Fibroblast of the aortic adventitia (primary cell): Measurements from ENCODE around the gene ABHD12. TPM values are rescaled to one million over a fixed set of nuclear protein-coding genes. Genes with fewer than 3 reads are reported as not detected.

Source experiments
- DNase-seq: peaks from one replicate; pipeline ENCODE4 v3.0.0-alpha.2; 2010; ENCODE audit warnings: low read depth
- H3K4me3 ChIP-seq: 2 replicates; pipeline ENCODE4 v1.5.1; 2011; ENCODE audit warnings: low read depth, mild to moderate bottlenecking, control low read depth, low read length, moderate library complexity
- total RNA-seq: library from RNA; depleted of rRNA; stranded (reverse); fragments of >200 nt; gene quantifications from 2 replicates; pipeline ENCODE4 v1.2.3, GENCODE V29; 2012; ENCODE audit warnings: low replicate concordance
- TF ChIP-seq, protein P1 (sequence below): IDR thresholded peaks from 2 replicates; pipeline ENCODE4 v1.5.1; 2011; ENCODE audit warnings: mild to moderate bottlenecking, low read length, control low read depth, inconsistent platforms; ENCODE audit not compliant: insufficient read depth

Gene ABHD12
- total RNA-seq, 1 donor: 25.9 TPM

DNA sequence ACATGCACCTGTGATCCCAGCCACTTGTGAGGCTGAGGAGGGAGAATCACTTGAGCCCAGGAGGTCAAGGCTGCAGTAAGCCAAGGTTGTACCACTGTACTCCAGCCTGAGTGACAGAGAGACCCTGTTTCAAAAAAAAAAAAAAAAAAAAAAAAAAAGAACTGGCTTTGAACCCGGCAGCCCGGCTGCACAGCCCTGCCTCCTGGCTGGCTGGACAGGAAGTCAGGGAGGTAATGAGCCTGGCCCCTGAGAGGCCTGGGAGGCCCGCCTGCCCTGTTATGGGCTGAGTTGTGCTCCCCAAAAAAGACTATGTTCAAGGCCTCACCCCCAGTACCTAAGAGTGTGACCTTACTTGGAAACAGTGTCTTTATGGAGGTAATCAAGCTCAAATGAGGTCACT is 65.6 kb downstream of the ABHD12 start:
- TF ChIP-seq, protein P1, sequence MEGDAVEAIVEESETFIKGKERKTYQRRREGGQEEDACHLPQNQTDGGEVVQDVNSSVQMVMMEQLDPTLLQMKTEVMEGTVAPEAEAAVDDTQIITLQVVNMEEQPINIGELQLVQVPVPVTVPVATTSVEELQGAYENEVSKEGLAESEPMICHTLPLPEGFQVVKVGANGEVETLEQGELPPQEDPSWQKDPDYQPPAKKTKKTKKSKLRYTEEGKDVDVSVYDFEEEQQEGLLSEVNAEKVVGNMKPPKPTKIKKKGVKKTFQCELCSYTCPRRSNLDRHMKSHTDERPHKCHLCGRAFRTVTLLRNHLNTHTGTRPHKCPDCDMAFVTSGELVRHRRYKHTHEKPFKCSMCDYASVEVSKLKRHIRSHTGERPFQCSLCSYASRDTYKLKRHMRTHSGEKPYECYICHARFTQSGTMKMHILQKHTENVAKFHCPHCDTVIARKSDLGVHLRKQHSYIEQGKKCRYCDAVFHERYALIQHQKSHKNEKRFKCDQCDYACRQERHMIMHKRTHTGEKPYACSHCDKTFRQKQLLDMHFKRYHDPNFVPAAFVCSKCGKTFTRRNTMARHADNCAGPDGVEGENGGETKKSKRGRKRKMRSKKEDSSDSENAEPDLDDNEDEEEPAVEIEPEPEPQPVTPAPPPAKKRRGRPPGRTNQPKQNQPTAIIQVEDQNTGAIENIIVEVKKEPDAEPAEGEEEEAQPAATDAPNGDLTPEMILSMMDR: no peak
- H3K4me3 ChIP-seq: no peak overlapping the region
- DNase-seq: no peak

DNA sequence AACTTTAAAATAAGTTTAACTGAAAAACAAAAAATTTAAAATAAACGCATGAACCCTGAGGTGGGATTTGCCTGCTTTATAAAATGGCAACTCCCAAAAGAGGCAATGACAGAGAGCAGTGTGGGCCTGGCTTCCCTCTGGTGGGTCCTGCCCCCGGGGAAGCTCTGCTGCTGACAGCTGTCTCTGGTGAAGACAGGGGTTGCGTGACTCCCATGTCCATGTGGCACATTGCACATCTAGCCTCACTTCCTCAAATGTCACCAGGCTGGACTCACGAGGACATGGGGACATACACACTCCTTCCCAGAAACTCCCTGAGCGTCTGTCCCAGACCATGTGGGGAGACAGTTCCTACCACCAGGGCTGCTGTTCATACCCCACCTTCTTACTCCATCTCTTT is 66.2 kb downstream of the ABHD12 start:
- TF ChIP-seq, protein P1: no peak
- DNase-seq: no peak
- no peak overlapping the region for H3K4me3 ChIP-seq

DNA sequence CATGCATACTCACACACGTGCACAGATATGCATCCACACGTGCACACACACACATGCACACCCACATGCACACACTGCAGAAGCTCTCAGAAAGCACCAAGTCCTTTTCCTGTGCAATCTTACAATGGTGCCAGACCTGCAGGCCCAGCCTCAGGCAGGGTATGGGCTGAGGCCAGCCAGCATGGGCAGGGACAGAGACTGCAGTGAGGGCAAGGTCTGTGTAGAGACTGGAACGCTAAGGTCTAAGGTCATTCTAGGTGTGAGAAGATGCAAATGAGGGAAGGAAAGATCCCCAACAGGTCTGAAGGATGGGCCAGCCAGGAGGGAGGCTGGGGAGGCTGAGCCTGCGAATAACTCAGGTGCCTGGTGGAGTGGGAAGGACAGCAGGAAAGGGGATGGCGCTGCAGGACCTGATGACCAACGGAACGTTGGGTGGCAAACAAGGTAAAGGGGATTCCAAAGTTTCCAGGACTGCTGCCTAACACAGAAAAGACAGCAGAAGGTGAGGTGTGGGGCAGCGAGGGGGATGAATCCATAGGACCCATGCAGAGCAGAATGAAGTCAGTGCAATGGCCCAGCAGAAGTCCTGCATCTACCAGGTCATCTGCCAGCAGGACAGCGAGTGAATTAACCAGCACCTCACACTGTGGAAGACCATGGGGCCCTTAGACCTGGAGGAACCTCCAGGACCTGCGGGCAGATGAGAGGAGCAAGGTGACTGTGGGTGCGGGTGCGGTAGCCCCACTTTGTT is 67.0 kb downstream of the ABHD12 start:
- no peak overlapping the region for H3K4me3 ChIP-seq
- TF ChIP-seq, protein P1: no peak
- no peak for DNase-seq

GRCh38 chr20:25321991-25322390 is 68.6 kb downstream of the ABHD12 start:
- no peak for DNase-seq

GRCh38 chr20:25321262-25321831 is 69.3 kb downstream of the ABHD12 start:
- H3K4me3 ChIP-seq: no peak overlapping the region
- DNase-seq: no peak
- TF ChIP-seq, protein P1: no peak

More at GRCh38 chr20:25321991-25322390, 68.6 kb downstream of the ABHD12 start:
- TF ChIP-seq, protein P1: no peak
- H3K4me3 ChIP-seq: no peak overlapping the region

DNA sequence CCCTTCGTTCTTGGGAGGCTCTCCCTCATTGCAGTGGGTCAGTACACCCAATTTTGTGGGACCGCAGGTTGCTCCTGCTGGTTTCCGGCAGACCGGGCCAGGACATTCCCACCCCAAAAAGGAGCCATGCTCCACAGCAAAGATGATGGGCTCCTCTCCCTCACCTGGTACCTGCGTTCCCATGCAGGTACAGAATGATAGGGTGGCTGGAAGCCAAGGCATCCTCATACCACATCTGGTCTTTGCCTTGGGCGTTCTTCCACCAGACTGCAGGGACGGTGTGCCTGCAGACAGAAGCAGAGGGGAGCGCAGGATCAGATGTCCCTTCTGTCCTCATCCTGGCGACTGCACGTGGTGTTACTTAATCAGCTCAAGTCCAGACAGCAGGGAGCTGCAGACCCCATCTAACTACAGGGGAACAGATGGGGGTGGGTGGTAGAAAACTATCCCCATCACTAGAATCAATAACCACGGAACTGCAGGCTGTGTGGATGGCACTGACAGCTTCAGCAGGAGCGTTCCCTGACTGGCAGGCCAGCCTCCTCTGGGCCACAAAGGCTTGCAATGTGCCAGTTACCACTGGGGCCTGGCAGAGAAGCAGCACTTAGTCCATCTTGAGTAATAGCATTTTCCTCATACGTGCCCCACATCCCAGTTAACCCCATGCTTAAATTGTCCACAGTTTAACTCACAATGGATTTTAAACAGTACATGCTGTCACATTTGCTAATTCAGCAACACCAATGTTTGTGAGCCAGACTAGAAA is 70.4 kb downstream of the ABHD12 start:
- DNase-seq: no peak
- no peak overlapping the region for H3K4me3 ChIP-seq
- TF ChIP-seq, protein P1: no peak
